GM19395 (cell line): ENCODE measurements around the gene VRK3.
A peak's percentile ranks its signal among the peaks of the same experiment; 100 is the strongest.
"Not testable (repeated sequence)": the region's sequence is repeated elsewhere in the genome, so short reads cannot be mapped to it uniquely, and the experiment has no call there.

Experiments
- ATAC-seq: cut with Tn5 transposase; IDR thresholded peaks from one replicate; pipeline ENCODE4 v1.9.1; 2021; ENCODE audit warnings: mild to moderate bottlenecking, moderate library complexity; ENCODE audit not compliant: unreplicated experiment

VRK3 gene, protein sequence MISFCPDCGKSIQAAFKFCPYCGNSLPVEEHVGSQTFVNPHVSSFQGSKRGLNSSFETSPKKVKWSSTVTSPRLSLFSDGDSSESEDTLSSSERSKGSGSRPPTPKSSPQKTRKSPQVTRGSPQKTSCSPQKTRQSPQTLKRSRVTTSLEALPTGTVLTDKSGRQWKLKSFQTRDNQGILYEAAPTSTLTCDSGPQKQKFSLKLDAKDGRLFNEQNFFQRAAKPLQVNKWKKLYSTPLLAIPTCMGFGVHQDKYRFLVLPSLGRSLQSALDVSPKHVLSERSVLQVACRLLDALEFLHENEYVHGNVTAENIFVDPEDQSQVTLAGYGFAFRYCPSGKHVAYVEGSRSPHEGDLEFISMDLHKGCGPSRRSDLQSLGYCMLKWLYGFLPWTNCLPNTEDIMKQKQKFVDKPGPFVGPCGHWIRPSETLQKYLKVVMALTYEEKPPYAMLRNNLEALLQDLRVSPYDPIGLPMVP

GRCh38 chr19:50025022-50025793 is at the start of gene VRK3:
TSS of gene VRK3 (minus strand) at chr19:50025372. CDS start at chr19:50016162, 9,210 bp downstream.
- ATAC-seq, result peak; percentile 87

DNA sequence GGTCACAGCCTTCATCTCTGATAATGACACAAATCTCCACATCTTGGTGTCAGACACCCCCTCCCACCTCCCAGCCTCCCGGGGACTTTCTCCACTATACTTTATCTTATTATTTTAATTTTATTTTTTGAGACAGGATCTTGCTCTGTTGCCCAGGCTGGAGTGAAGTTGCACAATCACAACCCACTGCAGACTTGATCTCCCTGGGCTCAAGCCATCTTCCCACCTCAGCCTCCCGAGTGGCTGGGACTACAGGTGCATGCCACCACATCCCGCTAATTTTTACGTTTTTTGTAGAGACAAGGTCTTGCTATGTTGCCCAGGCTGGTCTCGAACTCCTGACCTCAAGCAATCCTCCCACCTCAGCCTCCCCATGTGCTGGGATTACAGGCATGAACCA is 43.2 kb upstream of the VRK3 start:
- not testable (repeated sequence) for ATAC-seq

- no peak for ATAC-seq
These were observed 42.4 kb upstream of the VRK3 start for GRCh38 chr19:50067575-50067974.

- ATAC-seq, result no peak
These were observed 40.8 kb upstream of the VRK3 start for GRCh38 chr19:50065938-50066337.

- no peak for ATAC-seq
These were observed 36.5 kb upstream of the VRK3 start for GRCh38 chr19:50061650-50062049.

GRCh38 chr19:50060107-50060506 is 34.9 kb upstream of the VRK3 start:
- ATAC-seq, result no peak

DNA sequence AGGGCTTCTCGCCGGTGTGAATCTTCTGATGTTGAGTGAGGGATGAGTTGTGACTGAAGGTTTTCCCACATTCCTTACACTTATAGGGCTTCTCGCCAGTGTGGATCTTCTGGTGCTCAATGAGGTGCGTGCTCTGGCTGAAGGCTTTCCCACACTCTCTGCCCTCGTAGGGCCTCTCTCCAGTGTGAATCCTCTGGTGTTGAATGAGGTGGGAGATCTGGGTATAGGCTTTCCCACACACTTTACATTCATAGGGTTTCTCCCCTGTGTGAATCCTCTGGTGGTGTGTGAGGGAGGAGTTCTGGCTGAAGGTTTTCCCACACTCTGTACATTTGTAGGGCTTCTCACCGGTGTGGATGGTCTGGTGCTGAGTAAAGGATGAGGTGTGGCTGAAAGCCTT is 33.9 kb upstream of the VRK3 start:
- ATAC-seq, result no peak

GRCh38 chr19:50058425-50058824 is 33.3 kb upstream of the VRK3 start:
- no peak for ATAC-seq

DNA sequence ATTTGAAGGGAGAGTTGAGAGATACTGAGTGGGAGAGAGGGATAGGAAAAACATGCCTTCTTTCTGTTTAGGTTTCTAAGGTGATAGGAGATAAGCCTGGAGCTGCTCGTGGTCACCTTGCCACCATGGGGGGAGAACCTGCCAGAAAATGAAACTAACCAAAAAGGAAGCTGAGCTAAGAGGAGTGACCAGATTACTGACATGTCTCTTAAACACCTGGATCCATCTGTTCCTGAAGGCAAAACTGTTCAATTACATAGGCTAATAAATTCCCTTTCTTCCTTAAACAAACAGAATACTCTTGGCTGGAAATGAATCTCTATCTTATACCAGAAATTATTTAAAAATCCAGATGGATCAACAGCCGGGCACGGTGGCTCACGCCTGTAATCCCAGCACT is 27.9 kb upstream of the VRK3 start:
- ATAC-seq, result no peak

GRCh38 chr19:50051964-50052363 is 26.8 kb upstream of the VRK3 start:
- ATAC-seq, result no peak

- ATAC-seq, result not testable (repeated sequence)
These were observed 26.2 kb upstream of the VRK3 start for GRCh38 chr19:50051228-50051895.

DNA sequence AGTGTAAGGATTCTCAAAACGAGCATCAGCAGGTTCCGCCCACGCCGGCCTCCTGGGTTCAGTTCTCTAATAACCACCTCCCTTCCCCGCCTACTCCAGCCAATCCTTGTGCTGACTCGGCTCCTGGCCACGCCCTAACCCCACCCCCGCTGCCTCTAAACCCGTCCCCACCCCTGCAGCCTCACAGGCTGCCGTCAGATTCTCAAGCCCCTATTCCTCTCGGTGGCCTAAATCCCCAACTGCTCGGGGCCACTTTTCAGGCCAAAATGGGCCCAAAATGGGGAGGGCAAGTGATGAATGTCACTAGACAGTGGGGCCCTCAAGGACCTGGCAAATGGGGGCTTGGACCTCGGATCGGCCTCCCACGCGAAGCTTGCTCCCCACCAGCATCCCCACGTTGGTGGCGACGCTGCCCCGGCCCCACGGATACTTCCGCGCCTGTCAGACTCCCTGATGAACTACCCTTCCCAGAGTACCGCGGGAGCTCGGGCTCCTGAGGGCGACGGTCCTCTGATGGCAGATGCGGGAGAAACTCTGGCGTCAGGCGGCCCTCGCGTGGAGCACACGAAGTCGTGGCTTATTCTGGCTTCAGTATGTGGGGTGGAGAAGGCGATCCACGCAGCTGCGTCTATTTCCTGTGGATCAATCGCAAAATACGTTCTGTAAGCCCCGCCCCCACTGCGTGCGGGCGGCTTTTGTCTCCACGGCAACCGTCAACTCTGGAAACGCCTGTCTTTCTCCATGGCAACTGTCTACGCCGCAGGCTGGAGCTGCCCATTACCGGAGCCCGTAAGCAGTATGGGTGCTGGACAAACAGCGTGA is 25.4 kb upstream of the VRK3 start:
- no peak for ATAC-seq

GRCh38 chr19:50047671-50048070 is 22.5 kb upstream of the VRK3 start:
- ATAC-seq, result no peak

GRCh38 chr19:50046649-50047503 is 21.7 kb upstream of the VRK3 start:
- no peak for ATAC-seq

GRCh38 chr19:50044922-50045321 is 19.8 kb upstream of the VRK3 start:
- no peak for ATAC-seq

GRCh38 chr19:50043967-50044366 is 18.8 kb upstream of the VRK3 start:
- ATAC-seq, result no peak

- ATAC-seq, result no peak
These were observed 17.3 kb upstream of the VRK3 start for GRCh38 chr19:50042363-50043024.

DNA sequence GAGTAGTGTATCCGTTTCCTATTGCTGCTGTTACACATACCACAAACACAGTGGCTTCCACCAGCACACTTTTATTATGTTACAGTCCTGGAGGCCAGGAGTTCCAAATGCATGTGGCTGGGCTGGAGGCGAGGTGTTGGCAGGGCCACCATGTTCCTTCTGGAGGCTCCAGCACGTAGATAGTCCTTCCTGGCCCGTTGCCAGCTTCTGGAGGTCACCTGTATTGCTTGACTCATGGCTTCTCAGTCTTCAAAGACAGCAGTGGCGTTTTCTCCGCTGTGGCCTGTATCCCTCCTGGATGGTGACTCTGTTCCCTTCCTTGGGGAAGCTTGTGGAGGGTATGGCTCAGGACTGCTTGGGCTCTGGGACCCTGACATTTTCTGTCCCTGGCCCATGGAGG is 15.8 kb upstream of the VRK3 start:
- ATAC-seq, result no peak

- ATAC-seq, result no peak
These were observed 14.8 kb upstream of the VRK3 start for GRCh38 chr19:50039968-50040367.
